Right lobe of liver (tissue), 6 donors: ENCODE measurements around the gene RNF44. TPM values are rescaled to one million over a fixed set of nuclear protein-coding genes. Genes with fewer than 3 reads are reported as not detected.

ENCODE experiments used
- ATAC-seq, 4 donors: fragments of 200-7000 bp; cut with Tn5 transposase; one replicate each; pipeline ENCODE4 v1.9.1; 2020; ENCODE audit warnings: mild to moderate bottlenecking in 4 of 4, moderate library complexity in 4 of 4
- DNase-seq, 3 donors: peaks; one replicate each; pipeline ENCODE4 v3.0.0-alpha.2; 2020
- H3K27ac ChIP-seq, 3 donors: fragments of 200-600 bp; one replicate each; pipeline ENCODE4 v1.8.0; 2022
- H3K27me3 ChIP-seq, 2 donors: fragments of 200-600 bp; one replicate each; pipeline ENCODE4 v1.8.0; 2022
- H3K36me3 ChIP-seq, 4 donors: fragments of 200-600 bp; sonication (generic) in 1 of 4; one replicate each; pipeline versions ENCODE4 v1.5.1 to v1.8.0; 2017 to 2022; ENCODE audit warnings: control low read depth in 1 of 4
- H3K4me1 ChIP-seq, 4 donors: fragments of 200-600 bp; sonication (generic) in 1 of 4; one replicate each; pipeline versions ENCODE4 v1.5.1 to v1.8.0; 2017 to 2022; ENCODE audit warnings: control low read depth in 1 of 4
- H3K4me3 ChIP-seq, 3 donors: fragments of 200-600 bp; one replicate each; pipeline ENCODE4 v1.8.0; 2022
- H3K9me3 ChIP-seq, 4 donors: fragments of 200-600 bp; sonication (generic) in 1 of 4; one replicate each; pipeline versions ENCODE4 v1.5.1 to v1.8.0; 2017 to 2022; ENCODE audit warnings: control low read depth in 1 of 4
- CTCF ChIP-seq, 4 donors: fragments of 200-600 bp in 3 of 4; fragments of 450-650 bp in 1 of 4; IDR thresholded peaks; one replicate each; pipeline versions ENCODE4 v1.5.1 to v1.8.0; 2016 to 2022; ENCODE audit warnings: antibody characterized with exemption in 4 of 4, mild to moderate bottlenecking in 2 of 4
- POLR2A ChIP-seq: fragments of 450-650 bp; IDR thresholded peaks from one replicate; pipeline ENCODE4 v1.6.1; 2017; ENCODE audit warnings: antibody characterized with exemption, mild to moderate bottlenecking
- WGBS: methylation state at CpG from one replicate; pipeline ENCODE4 v1.1.6; 2018; ENCODE audit warnings: low coverage, low lambda C conversion rate; ENCODE audit not compliant: insufficient coverage; ENCODE audit errors: missing lambda C conversion rate; 5-methylcytosine and 5-hydroxymethylcytosine counted together
- intact Hi-C, 2 donors: fragments of 100-400 bp; cut with DNase I; formaldehyde crosslinking; loops; one replicate each; pipeline versions ENCODE4 v1.11.2 to v1.14.1; 2022
- total RNA-seq, 6 experiments: library from RNA; depleted of rRNA in 2 of 6; stranded (reverse); fragments of >200 nt in 2 of 6; fragmentation: NEBNext Ultra II Directional in 3 of 6; extraction: Animal tissue kit (Norgen Biotek cat#: 25700) in 3 of 6; gene quantifications; one replicate each; pipeline versions ENCODE4 v1.1.0 to v1.2.4, GENCODE V29; 2016 to 2023
- donor health status: DM: no; HTN: yes; CAD: no.
- donor health status: DM: no; HTN: no; CAD: no.
- donor health status: DM: no; HTN: no; CAD: no.
- donor health status: DM: no; HTN: yes; CAD: no.
- donor health status: DM: no; HTN: yes; CAD: no.

Gene RNF44
- total RNA-seq, 6 experiments from 2014 or later: 5.1 to 16.3 (median 12.7) TPM

- DNase-seq (no peak), ATAC-seq (no peak)
- H3K27me3 ChIP-seq: no peaks in the 10 kb centered on the region
- H3K36me3 ChIP-seq: peaks cover 0 to 35% (median 14%) of the 10 kb centered on the region in 4 donors
- peaks cover 0 to 21% (median 15%) of the 10 kb centered on the region in 4 donors for H3K4me1 ChIP-seq
- no peak overlapping the region for H3K4me3 ChIP-seq
- 80% methylated on average over 1 of the region's 11 CpGs for WGBS
- H3K9me3 ChIP-seq: no peaks in the 10 kb centered on the region
- TF ChIP-seq POLR2A (no peak), CTCF (IDR thresholded peaks at IDR 0.05) (no peak)
- intact Hi-C loops: loop anchor here in 1 of 2 donors (10.0 kb wide), 1 partner anchor 85 kb away; the partner anchor contains the start of gene FAF2
- no peak overlapping the region for H3K27ac ChIP-seq
These were observed 7.5 kb downstream of the RNF44 start for GRCh38 chr5:176529741-176530141.

GRCh38 chr5:176529116-176529740 is 8.0 kb downstream of the RNF44 start:
- 60% methylated on average over 2 of the region's 26 CpGs for WGBS
- Histone ChIP-seq H3K4me1 (peaks cover 0 to 16% (median 11%) of the 10 kb centered on the region in 4 donors), H3K9me3 (no peaks in the 10 kb centered on the region), H3K36me3 (peaks cover 0 to 35% (median 14%) of the 10 kb centered on the region in 4 donors), H3K27me3 (no peaks in the 10 kb centered on the region), H3K4me3 (no peak overlapping the region), H3K27ac (no peak overlapping the region)
- no peak for TF ChIP-seq CTCF (IDR thresholded peaks at IDR 0.05)
- intact Hi-C loops: no loop called here
- DNase-seq: no peak
- no peak for ATAC-seq

DNA sequence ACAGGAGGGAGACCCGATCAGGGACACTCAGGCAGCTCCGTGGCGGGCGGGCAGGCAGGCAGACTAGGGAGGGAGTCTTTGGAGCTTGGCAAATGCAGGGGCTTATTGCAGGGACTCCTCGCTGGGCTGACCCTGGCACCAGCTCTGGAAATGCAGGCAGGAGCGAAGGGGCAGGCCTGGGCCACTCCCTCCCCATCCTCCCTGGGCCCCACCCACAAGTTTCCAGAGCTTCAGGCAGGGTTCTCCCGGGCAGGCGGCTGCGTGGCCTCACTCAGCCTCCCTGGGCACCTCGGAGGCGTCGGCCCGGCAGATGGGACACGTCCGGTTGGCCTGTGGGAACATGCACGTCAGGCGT is 8.5 kb downstream of the RNF44 start:
- WGBS: 83% methylated on average over 1 of the region's 17 CpGs
- Histone ChIP-seq H3K4me1 (peaks cover 0 to 11% (median 7%) of the 10 kb centered on the region in 4 donors), H3K36me3 (peaks cover 0 to 35% (median 14%) of the 10 kb centered on the region in 4 donors), H3K4me3 (no peak overlapping the region), H3K27ac (no peak overlapping the region), H3K9me3 (no peaks in the 10 kb centered on the region), H3K27me3 (no peaks in the 10 kb centered on the region)
- TF ChIP-seq CTCF (IDR thresholded peaks at IDR 0.05) (no peak), POLR2A (no peak)
- intact Hi-C loops: no loop called here
- DNase-seq (no peak), ATAC-seq (no peak)

DNA sequence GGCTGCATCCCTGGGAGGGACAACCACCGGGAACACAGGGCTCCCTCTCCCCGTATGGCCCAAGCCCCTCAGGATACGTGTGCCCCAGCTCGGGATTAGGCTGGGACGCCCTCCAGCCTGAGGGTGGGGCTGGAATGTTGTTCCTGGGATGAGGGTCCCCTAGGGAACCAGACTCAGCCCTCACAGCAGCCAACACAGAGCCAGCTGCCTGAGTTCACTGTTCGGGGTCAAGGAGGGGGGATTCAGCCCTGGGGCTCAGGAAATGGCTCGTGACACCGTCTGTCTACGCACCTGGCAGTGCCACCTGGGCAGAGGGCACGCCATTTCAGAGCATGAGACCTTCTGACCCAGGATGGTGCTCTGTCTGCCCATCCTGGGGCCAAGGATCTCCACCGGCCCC is 8.9 kb downstream of the RNF44 start:
- H3K36me3 ChIP-seq: peaks cover 0 to 35% (median 14%) of the 10 kb centered on the region in 4 donors
- no peak overlapping the region for H3K27ac ChIP-seq
- DNase-seq: no peak
- no peak for TF ChIP-seq POLR2A
- no peak for TF ChIP-seq CTCF (IDR thresholded peaks at IDR 0.05)
- H3K9me3 ChIP-seq: no peaks in the 10 kb centered on the region
- peaks cover 0 to 7% (median 3%) of the 10 kb centered on the region in 4 donors for H3K4me1 ChIP-seq
- no peak for ATAC-seq
- intact Hi-C loops: no loop called here
- H3K27me3 ChIP-seq: no peaks in the 10 kb centered on the region
- H3K4me3 ChIP-seq: no peak overlapping the region
- WGBS: no CpG with 5 or more reads among the region's 11 CpGs
